K562 (cell line): ENCODE data around the gene RCOR1. TPM values are rescaled to one million over a fixed set of nuclear protein-coding genes. Genes with fewer than 3 reads are reported as not detected.

Source experiments
- ATAC-seq: fragments of 200-7000 bp; cut with Tn5 transposase; 3 replicates; pipeline ENCODE4 v1.9.1; 2020; ENCODE audit warnings: moderate library complexity
- BruUV-seq: library from RNA; stranded (reverse); fragments of 400-500 nt; replicated peaks from 2 replicates; lab custom pipeline; 2021; lab: Mats Ljungman, UMichigan
- CTCF ChIA-PET: fragments of 300-600 bp; formaldehyde crosslinking; extraction: SDS; loops from one replicate; lab custom pipeline; 2021; ENCODE audit warnings: low intra/inter-chr PET ratio; lab: Yijun Ruan, JAX
- POLR2A ChIA-PET: fragments of 300-600, 350-650 bp; sonication (Branson Sonifier 250); formaldehyde crosslinking; extraction: SDS; loops from one replicate; lab custom pipeline; 2021; ENCODE audit warnings: antibody characterized with exemption, inconsistent platforms; lab: Yijun Ruan, JAX
- DNase-seq, 4 experiments: peaks; one replicate each; pipeline versions ENCODE4 v3.0.0 to v3.0.0-alpha.2; 2011 to 2018; ENCODE audit warnings: low spot score in 3 of 4, mixed read lengths in 3 of 4; ENCODE audit errors: extremely low read depth in 1 of 4
- FAIRE-seq: peaks from 2 replicates; lab custom pipeline; 2011; peaks lifted over from hg19 to GRCh38; lab: Jason Lieb, UNC
- H2AFZ ChIP-seq: 2 replicates; pipeline ENCODE4 v1.6.0; 2011; ENCODE audit warnings: low read depth, low read length, control low read depth, inconsistent platforms
- H3K27ac ChIP-seq: fragments of 200-600 bp; 3 replicates; pipeline ENCODE4 v1.8.0; 2011; ENCODE audit warnings: low read depth, mild to moderate bottlenecking, control low read depth, inconsistent platforms, low read length, moderate library complexity, mixed read lengths; ENCODE audit errors: extremely low read depth
- H3K27me3 ChIP-seq, 2 experiments: fragments of 300-600 bp in 1 of 2; 2 replicates in 1 of 2; 3 replicates in 1 of 2; pipeline versions ENCODE4 v1.6.0 to v1.8.0; 2011; ENCODE audit warnings: inconsistent platforms in 2 of 2, low read length in 2 of 2, mild to moderate bottlenecking in 1 of 2, mixed read lengths in 1 of 2, moderate library complexity in 1 of 2; ENCODE audit not compliant: control insufficient read depth in 2 of 2, insufficient read depth in 2 of 2
- H3K36me3 ChIP-seq: fragments of 300-600 bp; 3 replicates; pipeline ENCODE4 v1.8.0; 2011; ENCODE audit warnings: mild to moderate bottlenecking, low read length, inconsistent platforms; ENCODE audit not compliant: control insufficient read depth, insufficient read depth
- H3K4me1 ChIP-seq, 2 experiments: fragments of 200-600 bp in 1 of 2; replicated peaks in 1 of 2; 2 replicates in 1 of 2; 3 replicates in 1 of 2; pipeline versions ENCODE4 v1.5.1 to v1.8.0; 2011; ENCODE audit warnings: inconsistent platforms in 2 of 2, low read length in 2 of 2, mild to moderate bottlenecking in 1 of 2, mixed read lengths in 1 of 2, moderate library complexity in 1 of 2; ENCODE audit not compliant: control insufficient read depth in 2 of 2, insufficient read depth in 2 of 2
- H3K4me2 ChIP-seq: 2 replicates; pipeline ENCODE4 v1.6.1; 2011; ENCODE audit warnings: low read length, control low read depth, inconsistent platforms, mixed read lengths; ENCODE audit not compliant: insufficient read depth
- H3K4me3 ChIP-seq: fragments of 200-600 bp; sonication (generic), shearing (Covaris generic); 2 replicates; pipeline ENCODE4 v1.5.1; 2016; ENCODE audit warnings: control low read depth, inconsistent platforms
- H3K79me2 ChIP-seq: fragments of 200-600 bp; 3 replicates; pipeline ENCODE4 v1.8.0; 2011; ENCODE audit warnings: low read length, inconsistent platforms; ENCODE audit not compliant: control insufficient read depth, insufficient read depth
- H3K9ac ChIP-seq, 2 experiments: 2 replicates each; pipeline versions ENCODE4 v1.6.0 to v1.6.1; 2011; ENCODE audit warnings: low read depth in 2 of 2, low read length in 2 of 2, control low read depth in 1 of 2, inconsistent platforms in 1 of 2, mild to moderate bottlenecking in 1 of 2, mixed read lengths in 1 of 2; ENCODE audit not compliant: insufficient read depth in 1 of 2
- H3K9me1 ChIP-seq: one replicate; pipeline ENCODE4 v1.6.0; 2011; ENCODE audit warnings: inconsistent platforms, mild to moderate bottlenecking, low read length, moderate library complexity; ENCODE audit not compliant: control insufficient read depth, insufficient read depth
- H3K9me3 ChIP-seq: replicated peaks from 2 replicates; pipeline ENCODE4 v1.5.1; 2011; ENCODE audit warnings: low read depth, low read length, inconsistent platforms; ENCODE audit not compliant: control insufficient read depth, insufficient read depth
- H4K20me1 ChIP-seq: replicated peaks from 2 replicates; pipeline ENCODE4 v1.6.1; 2011; ENCODE audit warnings: low read length, inconsistent platforms, mixed read lengths; ENCODE audit not compliant: control insufficient read depth, insufficient read depth
- MYC ChIP-seq, 2 experiments: fragments of 250-450 bp in 1 of 2; sonication (Bioruptor Pico) in 1 of 2; IDR thresholded peaks; 2 replicates each; pipeline versions ENCODE4 v1.5.1 to v1.6.1; 2012 to 2021; ENCODE audit warnings: low read depth in 2 of 2, borderline replicate concordance in 1 of 2, improper control_type of control experiment in 1 of 2, low read length in 1 of 2, mild to moderate bottlenecking in 1 of 2, moderate library complexity in 1 of 2
- POLR2G ChIP-seq: fragments of 200-400 bp; formaldehyde crosslinking; IDR thresholded peaks from 2 replicates; pipeline ENCODE4 v1.6.1; 2017; ENCODE audit warnings: low read depth, mild to moderate bottlenecking, antibody characterized with exemption, low read length, moderate library complexity
- ZNF12 ChIP-seq: sonication (generic); formaldehyde crosslinking; IDR thresholded peaks from 2 replicates; pipeline ENCODE4 v1.4.0; 2020; ENCODE audit warnings: mild to moderate bottlenecking, missing genetic modification reagents
- WGBS: fragments of 100-300 bp; shearing (Covaris generic); methylation state at CpG from one replicate; pipeline ENCODE4 v1.1.6; 2016; ENCODE audit warnings: low coverage, mixed read lengths; ENCODE audit not compliant: insufficient coverage; ENCODE audit errors: missing lambda C conversion rate; 5-methylcytosine and 5-hydroxymethylcytosine counted together
- in situ Hi-C: fragments of 300-500 bp; cut with MboI; formaldehyde crosslinking; loops from 4 replicates; pipeline ENCODE4 v1.15.0; 2018; ENCODE audit warnings: inconsistent platforms, mixed read lengths
- intact Hi-C: fragments of 100-400 bp; cut with micrococcal nuclease; formaldehyde crosslinking; loops from 2 replicates; pipeline ENCODE4 v1.14.2; 2022
- polyA plus RNA-seq, 8 experiments: library from polyadenylated mRNA; depleted of rRNA in 4 of 8; stranded (reverse) in 5 of 8; unstranded in 3 of 8; fragments of >200 nt; fragmentation: Nextera tagmentation in 2 of 8; fragmentation: Illumina TruSeq in 1 of 8; extraction: Ambion mirVana in 2 of 8; extraction: Trizol in 1 of 8; gene quantifications; 2 replicates each; pipeline versions ENCODE4 v1.2.1 to v1.2.3, GENCODE V29; 2011 to 2014; ENCODE audit warnings: inconsistent platforms in 1 of 8, missing spikeins in 1 of 8
- total RNA-seq, 7 experiments: library from RNA; depleted of rRNA in 6 of 7; stranded (reverse); fragments of >200 nt in 6 of 7; fragmentation: Illumina TruSeq in 2 of 7; extraction: Trizol in 2 of 7; gene quantifications; 2 replicates each; pipeline versions ENCODE4 v1.2.1 to v1.2.3, GENCODE V29; 2011 to 2021; ENCODE audit warnings: low replicate concordance in 1 of 7

The RCOR1 gene
- total and polyA plus RNA-seq, 9 of the 15 experiments (the other 6 are each of a cell fraction or from before 2014, with no cell fraction given): 8.5 to 47.9 (median 20.9) TPM

DNA sequence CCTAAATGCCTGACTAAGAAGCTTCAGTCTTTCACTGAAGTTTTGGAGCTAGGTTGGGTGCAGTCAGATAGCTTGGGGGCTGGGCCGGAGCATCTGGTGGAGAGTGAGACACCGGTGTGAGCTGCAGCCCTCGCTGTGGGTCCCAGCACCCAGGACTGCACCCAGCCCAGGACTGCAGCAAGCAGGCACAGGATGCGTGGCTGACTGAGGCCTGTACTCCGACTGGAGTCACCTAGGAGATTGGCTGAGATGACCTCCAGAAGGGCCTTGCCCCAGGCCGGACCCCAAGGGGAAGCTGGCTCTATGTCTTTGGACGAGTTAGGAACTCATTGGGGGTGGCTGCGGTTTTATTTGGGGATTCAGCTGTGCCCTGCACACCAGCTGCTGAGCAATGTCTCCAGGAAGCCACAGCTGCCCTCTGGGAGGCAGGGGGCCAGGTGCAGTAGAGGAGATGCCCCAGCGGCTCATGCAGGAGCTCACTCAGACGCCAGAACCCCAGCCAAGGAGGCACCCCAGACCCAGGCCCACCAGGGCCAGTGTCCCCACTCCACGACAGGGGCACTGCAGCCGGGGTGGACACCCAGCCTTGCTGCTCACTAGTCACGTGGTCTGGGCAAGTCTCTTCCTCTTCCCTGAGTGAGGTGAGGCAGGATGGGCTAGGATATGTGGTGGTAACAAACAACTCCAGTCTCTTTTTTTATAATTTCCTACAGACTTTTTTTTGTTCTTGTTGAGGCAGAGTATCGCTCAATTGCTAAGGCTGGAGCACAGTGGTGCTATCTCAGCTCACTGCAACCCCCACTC is 31.8 kb upstream of the RCOR1 start:
- ATAC-seq (0 out of 3 replicates have a peak, but pooled peaks have one; percentile 2), DNase-seq (no peak), FAIRE-seq (no peak)
- H4K20me1 ChIP-seq: no peaks in the 10 kb centered on the region
- H3K9ac ChIP-seq: peak overlapping the region in 1 of 2 experiments; percentile 71; a peak in 1 of 4 replicates
- no peak overlapping the region for H3K4me3 ChIP-seq
- H3K4me2 ChIP-seq: no peak overlapping the region
- no peaks in the 10 kb centered on the region for H3K36me3 ChIP-seq
- CTCF ChIA-PET: no interaction called here
- in situ Hi-C loops: no loop called here
- no TSS peak for BruUV-seq
- H3K9me1 ChIP-seq: no peaks in the 10 kb centered on the region
- no peak for TF ChIP-seq MYC (IDR thresholded peaks at IDR 0.05; ENCODE audit: low read depth, low read length)
- TF ChIP-seq MYC (CRISPR knock-in tag; IDR thresholded peaks at IDR 0.05; ENCODE audit: borderline replicate concordance, low read depth): no peak
- TF ChIP-seq ZNF12: peak; percentile 82
- TF ChIP-seq POLR2G: peak; percentile 74
- no peak overlapping the region for H2AFZ ChIP-seq
- H3K27ac ChIP-seq: no peak overlapping the region
- intact Hi-C loops: no loop called here
- H3K9me3 ChIP-seq: no peaks in the 10 kb centered on the region
- H3K27me3 ChIP-seq: no peaks in the 10 kb centered on the region
- WGBS: 63% methylated on average over 7 of the region's 14 CpGs
- POLR2A ChIA-PET: interaction anchor here (0.7 to 1.9 kb wide), 6 partner anchors 8 to 36 kb away, joined by 3 to 10 read pairs (median 4); no protein-coding TSS in a partner anchor
- no peaks in the 10 kb centered on the region for H3K79me2 ChIP-seq
- peaks cover 0 to 30% of the 10 kb centered on the region in 2 experiments; a peak in 2 of 5 replicates for H3K4me1 ChIP-seq
